Body of pancreas (tissue), 4 donors: ENCODE data around the gene SCRT2. TPM values are rescaled to one million over a fixed set of nuclear protein-coding genes. Genes with fewer than 3 reads are reported as not detected.

Experiments used
- ATAC-seq: fragments of 150-250 bp; one replicate; pipeline ENCODE4 v1.9.1; 2016
- DNase-seq, 4 donors: peaks; one replicate each; pipeline ENCODE4 v3.0.0-alpha.2; 2019
- H3K27ac ChIP-seq, 4 donors: fragments of 200-600 bp; sonication (generic); 1 replicate in 3 of 4; 2 replicates in 1 of 4; pipeline versions ENCODE4 v1.5.1 to v1.6.1; 2016 to 2019; ENCODE audit warnings: mild to moderate bottlenecking in 1 of 4, mixed read lengths in 1 of 4, moderate library complexity in 1 of 4
- H3K27me3 ChIP-seq, 2 donors: fragments of 200-600 bp; sonication (generic); one replicate each; pipeline ENCODE4 v1.6.0; 2016; ENCODE audit warnings: mild to moderate bottlenecking in 1 of 2
- H3K36me3 ChIP-seq, 2 donors: fragments of 200-600 bp; sonication (generic); replicated peaks in 1 of 2; 2 replicates each; pipeline ENCODE4 v1.5.1; 2016; ENCODE audit warnings: low read depth in 2 of 2; ENCODE audit not compliant: insufficient read depth in 1 of 2
- H3K4me1 ChIP-seq: fragments of 200-600 bp; sonication (generic); one replicate; pipeline ENCODE4 v1.6.0; 2016
- H3K4me3 ChIP-seq, 2 donors: fragments of 200-600 bp; sonication (generic); 1 replicate in 1 of 2; 2 replicates in 1 of 2; pipeline ENCODE4 v1.5.1; 2016 to 2019
- H3K9me3 ChIP-seq, 3 donors: fragments of 200-600 bp; sonication (generic); 1 replicate in 2 of 3; 2 replicates in 1 of 3; pipeline ENCODE4 v1.5.1; 2016
- CTCF ChIP-seq, 7 experiments: fragments of 450-650 bp in 4 of 7; fragments of 200-600 bp in 3 of 7; sonication (generic) in 3 of 7; IDR thresholded peaks; one replicate each; pipeline ENCODE4 v1.5.1; 2016 to 2019; ENCODE audit warnings: antibody characterized with exemption in 7 of 7
- POLR2A ChIP-seq, 3 donors: fragments of 450-650 bp; IDR thresholded peaks; one replicate each; pipeline ENCODE4 v1.6.1; 2016; ENCODE audit warnings: antibody characterized with exemption in 3 of 3, mild to moderate bottlenecking in 2 of 3
- WGBS, 2 donors: methylation state at CpG; one replicate each; pipeline ENCODE4 v1.1.5; 2017; 5-methylcytosine and 5-hydroxymethylcytosine counted together
- intact Hi-C: fragments of 100-400 bp; cut with DNase I; formaldehyde crosslinking; loops from one replicate; pipeline ENCODE4 v1.15.1; 2023
- total RNA-seq, 2 donors: library from RNA; depleted of rRNA; stranded (reverse); fragments of >200 nt; gene quantifications; one replicate each; pipeline ENCODE4 v1.1.0, GENCODE V29; 2016

The SCRT2 gene
- total RNA-seq, 2 donors from 2014 or later = under 0.01 TPM; not detected in 1

- H3K9me3 ChIP-seq = peaks cover 0 to 8% (median 0%) of the 10 kb centered on the region in 3 donors
- peaks cover 0 to 12% of the 10 kb centered on the region in 2 donors for H3K27me3 ChIP-seq
- H3K4me3 ChIP-seq = no peak overlapping the region
- DNase-seq (no peak), ATAC-seq (no peak)
- no peaks in the 10 kb centered on the region for H3K36me3 ChIP-seq
- H3K4me1 ChIP-seq = no peaks in the 10 kb centered on the region
- H3K27ac ChIP-seq = no peak overlapping the region
- intact Hi-C loops = no loop called here
- WGBS, 2 donors = 63 to 73% methylated on average over 4 of the region's 4 CpGs
- TF ChIP-seq POLR2A (IDR thresholded peaks at IDR 0.05) (no peak), CTCF (IDR thresholded peaks at IDR 0.05) (no peak)
These were observed 60.1 kb downstream of the SCRT2 start for GRCh38 chr20:615514-615913.

GRCh38 chr20:611843-612185 lies 63.8 kb downstream of the SCRT2 start:
- no peaks in the 10 kb centered on the region for H3K36me3 ChIP-seq
- peaks cover 0 to 26% of the 10 kb centered on the region in 2 donors for H3K27me3 ChIP-seq
- no peak for TF ChIP-seq POLR2A (IDR thresholded peaks at IDR 0.05)
- H3K4me3 ChIP-seq = no peak overlapping the region
- no peaks in the 10 kb centered on the region for H3K9me3 ChIP-seq
- 22 to 41% methylated on average over 8 of the region's 8 CpGs for WGBS, 2 donors
- peaks cover 5% of the 10 kb centered on the region for H3K4me1 ChIP-seq
- no peak for DNase-seq
- intact Hi-C loops = no loop called here
- no peak overlapping the region for H3K27ac ChIP-seq
- ATAC-seq = no peak

Other genes with a start within 250 kb of the SCRT2 start
- 10 to 100 TPM; 16.3 to 27.4 TPM for gene TBC1D20, start 213.3 kb downstream of the SCRT2 start, total RNA-seq
- gene CSNK2A1, start 132.0 kb downstream of the SCRT2 start, total RNA-seq = 10 to 100 TPM; 40.5 to 52.7 TPM
- gene TCF15, start 65.5 kb downstream of the SCRT2 start, total RNA-seq = not detected
- gene SRXN1, start 22.6 kb downstream of the SCRT2 start, total RNA-seq = 1 to 10 TPM; 7.9 to 9.9 TPM
- gene SLC52A3, start 92.7 kb upstream of the SCRT2 start, total RNA-seq = 1 to 10 TPM in 1 of 2 donors, under 1 TPM in 1; 0.33 to 1.3 TPM
- gene FAM110A, start 157.9 kb upstream of the SCRT2 start, total RNA-seq = 1 to 10 TPM; 7.0 to 8.2 TPM
- gene ANGPT4, start 240.5 kb upstream of the SCRT2 start, total RNA-seq = under 1 TPM; under 0.01 to 0.66 TPM